Glomerular endothelial cell (primary cell): ENCODE measurements around the gene TEC. TPM values are rescaled to one million over a fixed set of nuclear protein-coding genes. Genes with fewer than 3 reads are reported as not detected.
"Not testable (repeated sequence)": the region's sequence is repeated elsewhere in the genome, so short reads cannot be mapped to it uniquely, and the experiment has no call there.

Experiments used
- DNase-seq: peaks from one replicate; pipeline ENCODE4 v3.0.0-alpha.2; 2011; ENCODE audit warnings: low read depth, low spot score; ENCODE audit errors: extremely low read depth
- total RNA-seq: library from RNA; depleted of rRNA; stranded (reverse); fragments of >200 nt; gene quantifications from 2 replicates; pipeline ENCODE4 v1.2.3, GENCODE V29; 2015

The TEC gene
- total RNA-seq, 1 donor from 2014 or later: 0.29 TPM

DNA sequence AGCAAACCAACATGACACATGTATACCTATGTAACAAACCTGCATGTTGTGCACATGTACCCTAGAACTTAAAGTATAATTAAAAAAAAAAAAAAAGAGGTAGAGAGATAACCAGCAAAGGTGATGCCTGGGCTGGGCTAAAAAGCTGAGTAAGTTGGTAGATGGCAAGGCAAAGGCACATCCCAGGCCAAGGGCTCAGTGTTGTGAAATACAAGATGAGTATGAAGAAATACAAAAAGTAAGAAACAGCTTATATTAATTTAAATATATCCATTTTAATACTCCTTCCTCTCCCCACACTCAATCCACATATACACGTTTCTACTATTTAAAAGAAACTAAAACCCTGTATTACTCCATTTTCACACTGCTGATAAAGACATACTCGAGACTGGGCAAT lies 25.8 kb downstream of the TEC start:
- DNase-seq: no peak

- no peak for DNase-seq
These were observed 26.2 kb downstream of the TEC start for GRCh38 chr4:48243429-48243828.

- no peak for DNase-seq
These were observed 27.0 kb downstream of the TEC start for GRCh38 chr4:48242511-48243195.

DNA sequence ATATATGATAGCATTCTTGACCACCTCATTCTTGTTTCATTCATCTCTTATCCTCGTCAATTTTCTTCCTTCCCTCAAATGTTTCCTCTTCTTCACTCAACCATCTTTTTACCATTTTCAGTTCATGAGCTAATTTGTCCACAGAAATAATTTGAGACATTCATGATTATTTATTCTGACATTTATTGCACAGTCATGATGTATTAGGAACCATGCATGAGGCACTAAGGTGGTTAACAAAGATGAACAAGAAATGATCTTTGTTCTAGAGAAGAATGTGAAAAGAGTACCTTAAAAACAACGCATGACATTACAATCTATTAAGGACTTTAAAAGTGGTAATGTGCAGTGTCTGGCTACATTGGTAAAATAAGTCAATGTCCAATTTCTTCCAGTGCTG lies 27.9 kb downstream of the TEC start:
- DNase-seq: no peak

DNA sequence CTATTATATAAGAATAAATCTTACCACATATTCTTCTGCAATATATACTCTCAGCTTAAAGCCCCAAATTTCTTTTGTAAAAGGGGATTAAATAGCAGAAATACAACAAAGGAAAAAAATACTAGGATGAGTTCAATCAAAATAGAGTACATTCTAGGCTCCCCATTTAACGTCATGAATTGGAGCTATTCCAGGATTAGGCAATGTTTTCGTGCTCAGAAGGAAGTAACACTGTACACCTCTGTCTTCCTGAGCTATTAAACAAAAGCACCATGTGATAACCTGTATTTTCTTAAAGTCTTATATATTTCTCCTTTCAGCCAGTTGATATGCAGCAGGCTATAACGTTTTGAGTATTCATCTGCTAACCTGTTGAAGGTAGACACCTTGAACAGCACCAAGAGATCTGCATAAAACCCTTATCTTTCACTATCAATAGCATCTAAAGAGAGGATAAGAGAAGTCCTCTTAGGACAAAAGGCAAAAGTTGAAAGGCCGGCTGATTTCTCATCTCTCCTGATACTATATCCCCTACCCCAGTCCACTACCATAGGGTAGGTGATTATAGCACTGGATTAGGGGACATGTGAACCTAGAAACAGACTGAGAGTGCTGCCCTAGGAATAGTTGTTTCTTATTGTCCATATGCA lies 31.5 kb downstream of the TEC start:
- peak; percentile 23 for DNase-seq

- DNase-seq: no peak
These were observed 34.6 kb downstream of the TEC start for GRCh38 chr4:48235050-48235449.

GRCh38 chr4:48234575-48234974 lies 35.1 kb downstream of the TEC start:
- no peak for DNase-seq

DNA sequence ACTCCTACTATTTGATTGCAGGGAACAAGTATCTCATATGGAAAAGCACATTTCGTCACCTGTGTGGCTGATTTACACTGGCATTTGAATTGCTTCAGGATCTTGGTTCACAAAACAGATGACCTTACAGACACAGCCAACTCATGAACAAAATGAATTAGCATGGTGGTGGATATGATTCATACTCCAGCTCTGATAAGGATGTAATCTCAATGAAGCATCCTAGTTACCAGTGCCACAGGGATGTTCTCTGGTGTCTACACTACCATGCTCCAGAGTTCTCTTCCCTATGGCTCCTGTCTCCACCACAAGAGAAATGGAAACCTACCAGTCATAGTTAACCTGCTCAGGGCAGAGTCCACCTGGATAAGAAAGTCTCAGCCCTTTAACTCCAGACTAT lies 40.7 kb downstream of the TEC start:
- DNase-seq: no peak

DNA sequence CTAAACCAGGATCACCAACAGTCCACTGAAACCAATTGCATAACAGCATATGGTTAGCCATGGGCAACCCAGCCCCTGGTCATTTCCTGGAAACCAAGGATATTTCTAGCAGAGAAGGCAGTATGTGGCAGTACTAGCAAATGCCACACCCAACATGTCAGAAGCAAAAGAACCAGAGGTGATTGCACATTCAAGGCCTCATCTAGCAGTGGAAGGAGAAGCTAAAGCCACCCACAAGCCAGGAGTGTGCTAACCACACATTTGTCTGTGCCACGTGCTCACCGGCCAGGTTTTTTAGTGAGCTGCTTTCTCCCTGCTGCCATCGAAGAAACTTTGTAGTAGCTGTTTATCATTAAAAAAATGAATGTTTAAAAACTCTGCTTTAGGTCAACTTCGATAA lies 42.0 kb downstream of the TEC start:
- no peak for DNase-seq

GRCh38 chr4:48226199-48226598 lies 43.4 kb downstream of the TEC start:
- DNase-seq: no peak

DNA sequence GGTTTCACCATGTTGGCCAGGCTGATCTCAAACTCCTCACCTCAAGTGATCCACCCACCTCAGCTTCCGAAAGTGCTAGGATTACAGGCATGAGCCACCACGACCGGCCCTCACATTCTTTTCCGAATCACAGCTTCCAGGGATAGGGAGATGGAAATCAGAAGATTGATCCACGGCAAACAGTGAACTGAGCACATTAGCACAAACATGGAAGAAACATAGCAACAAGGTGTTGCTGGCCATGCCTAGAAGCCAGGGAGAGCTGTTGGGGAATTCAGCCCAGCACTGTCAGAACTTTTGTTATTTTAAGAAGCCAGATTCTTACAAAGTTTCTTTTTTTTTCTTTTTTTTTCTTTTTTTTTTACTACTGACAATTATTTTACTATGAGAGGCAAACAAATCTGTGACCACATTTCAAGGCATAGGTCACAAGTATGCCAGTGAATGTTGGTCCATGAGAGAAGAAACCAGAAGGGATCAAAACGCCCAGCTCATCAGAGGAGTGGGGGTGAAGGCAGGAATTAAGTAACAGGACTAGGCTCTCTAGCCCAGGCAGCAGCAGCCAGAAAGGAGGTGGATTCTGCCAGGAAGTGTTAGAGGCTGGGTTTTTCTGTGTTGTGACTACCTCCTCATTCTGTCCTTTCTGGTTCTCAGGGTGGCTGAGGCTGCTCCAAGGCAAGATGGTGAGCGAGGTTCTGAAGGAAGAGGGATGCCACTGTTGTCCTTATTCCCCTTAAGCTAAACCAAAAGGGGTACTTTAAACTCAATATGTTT lies 44.1 kb downstream of the TEC start:
- no peak for DNase-seq

DNA sequence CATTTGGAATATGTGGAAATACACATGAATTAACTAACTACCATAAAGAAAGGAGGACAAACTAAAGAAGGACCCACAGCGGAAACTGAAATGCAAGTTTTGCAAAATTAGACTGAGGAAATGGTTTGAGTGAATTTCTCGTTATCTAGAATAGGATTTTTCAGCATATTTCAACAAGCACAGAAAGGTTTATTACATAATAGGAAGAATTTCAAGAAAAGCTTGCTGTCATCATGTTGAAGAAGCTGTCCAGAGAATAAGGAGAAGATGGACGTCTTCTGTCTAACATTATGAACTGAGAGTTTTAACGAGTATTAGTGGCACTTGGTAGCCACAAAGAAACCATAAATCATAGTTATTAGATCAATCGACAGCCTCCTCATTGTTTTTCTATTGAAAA lies 45.0 kb downstream of the TEC start:
- DNase-seq: no peak

DNA sequence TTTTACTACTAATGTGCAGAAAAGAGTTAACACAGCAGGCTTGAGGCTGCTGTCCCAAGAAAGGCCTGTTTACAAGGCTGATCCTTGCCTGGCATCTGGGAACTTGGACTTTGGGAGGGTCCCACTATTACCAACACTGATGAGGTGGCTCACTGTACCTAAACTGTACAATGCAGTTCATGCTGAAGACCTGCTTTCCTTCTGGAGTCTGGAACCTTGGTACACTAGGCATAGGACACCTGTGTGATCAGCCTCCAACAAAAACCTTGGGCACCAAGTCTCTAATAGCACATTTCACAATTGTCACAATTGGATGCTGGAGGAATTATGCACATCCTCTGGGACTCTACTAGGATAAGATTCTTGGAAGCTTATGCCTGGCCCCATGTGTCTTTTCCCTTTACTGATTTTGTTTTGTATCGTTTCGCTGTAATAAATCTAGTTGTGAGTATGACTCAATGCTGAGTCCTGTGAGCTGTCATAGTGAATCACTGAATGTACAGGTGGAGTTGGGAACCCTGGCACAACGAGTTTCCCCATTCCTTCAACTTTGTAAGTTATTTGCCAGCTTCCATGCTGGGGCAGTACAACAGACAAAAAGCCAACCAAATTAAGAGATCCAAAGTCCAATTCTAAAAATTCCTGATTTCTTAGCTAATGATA lies 45.9 kb downstream of the TEC start:
- DNase-seq: no peak

DNA sequence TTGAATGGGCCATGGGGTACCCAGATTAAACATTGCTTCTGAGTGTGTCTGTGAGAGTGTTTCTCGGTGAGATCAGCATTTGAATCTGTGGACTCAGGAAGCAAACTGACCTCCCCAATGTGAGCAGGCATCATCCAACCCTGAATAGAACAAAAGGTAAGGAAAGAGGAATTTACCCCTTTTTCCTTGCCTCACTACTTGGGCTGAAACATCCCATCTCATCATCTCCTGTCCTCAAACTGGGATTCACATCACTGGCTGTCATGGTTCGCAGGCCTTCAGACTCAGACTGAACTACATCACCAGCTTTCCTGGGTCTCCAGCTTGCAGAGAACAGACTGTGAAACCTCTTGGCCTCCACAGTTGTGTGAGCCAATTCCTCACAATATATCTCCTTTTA lies 47.1 kb downstream of the TEC start:
- no peak for DNase-seq

DNA sequence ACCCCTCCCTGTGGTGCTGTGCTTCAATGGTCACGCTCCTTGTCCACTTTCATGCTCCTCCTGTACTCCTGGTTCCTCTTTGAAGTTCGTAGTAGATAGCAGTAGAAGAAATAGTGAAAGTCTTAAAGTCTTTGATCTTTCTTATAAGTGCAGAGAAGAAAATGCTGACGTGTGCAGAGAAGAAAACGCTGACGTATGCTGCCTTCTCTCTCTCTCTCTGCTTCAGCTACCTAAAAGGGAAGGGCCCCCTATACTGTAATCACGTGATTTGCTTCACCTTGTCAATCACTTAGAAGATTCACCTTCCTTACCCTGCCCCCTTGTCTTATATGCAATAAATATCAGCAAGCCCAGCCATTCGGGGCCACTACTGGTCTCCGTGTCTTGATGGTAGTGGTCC lies 50.2 kb downstream of the TEC start:
- DNase-seq: not testable (repeated sequence)

GRCh38 chr4:48216563-48216962 lies 53.1 kb downstream of the TEC start:
- no peak for DNase-seq

DNA sequence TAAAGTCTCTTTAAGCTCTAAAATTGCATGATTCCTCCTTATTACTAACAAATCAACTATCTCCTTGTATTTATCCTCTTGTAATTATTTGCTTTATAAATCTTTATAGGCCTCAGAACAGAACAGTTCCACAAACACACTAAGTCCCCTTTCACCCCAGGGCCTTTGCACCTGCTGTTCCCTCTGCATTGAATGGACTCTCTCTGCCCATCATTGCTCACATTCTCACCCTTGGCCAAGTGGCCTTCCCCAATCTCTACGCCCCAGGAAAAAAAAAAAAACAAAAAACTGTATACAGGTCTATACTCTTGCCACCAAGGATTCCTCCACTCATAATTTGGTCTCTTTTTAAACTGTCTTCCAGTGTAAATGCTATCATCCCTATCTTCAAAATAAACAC lies 53.7 kb downstream of the TEC start:
- DNase-seq: no peak

DNA sequence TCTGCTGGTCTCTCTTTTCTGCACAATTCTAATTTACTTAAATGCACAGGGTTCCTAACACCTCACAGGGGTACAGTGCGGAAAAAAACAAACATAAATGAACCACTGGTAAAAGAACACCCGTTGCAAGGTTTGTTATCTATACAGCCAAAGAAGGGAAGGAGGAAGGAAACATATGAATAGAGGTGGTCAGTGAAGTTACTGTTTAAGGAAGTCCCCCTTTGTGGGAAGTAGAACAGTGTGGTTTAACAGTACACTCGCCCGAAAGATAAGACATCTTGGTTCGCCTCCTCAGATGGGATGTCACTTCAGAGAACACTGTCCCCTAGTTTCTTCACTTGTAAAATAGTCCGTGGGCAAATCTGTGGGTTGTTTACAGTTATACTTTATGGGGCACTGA lies 57.5 kb downstream of the TEC start:
- DNase-seq: no peak

GRCh38 chr4:48210966-48211328 lies 58.7 kb downstream of the TEC start:
- DNase-seq: no peak

DNA sequence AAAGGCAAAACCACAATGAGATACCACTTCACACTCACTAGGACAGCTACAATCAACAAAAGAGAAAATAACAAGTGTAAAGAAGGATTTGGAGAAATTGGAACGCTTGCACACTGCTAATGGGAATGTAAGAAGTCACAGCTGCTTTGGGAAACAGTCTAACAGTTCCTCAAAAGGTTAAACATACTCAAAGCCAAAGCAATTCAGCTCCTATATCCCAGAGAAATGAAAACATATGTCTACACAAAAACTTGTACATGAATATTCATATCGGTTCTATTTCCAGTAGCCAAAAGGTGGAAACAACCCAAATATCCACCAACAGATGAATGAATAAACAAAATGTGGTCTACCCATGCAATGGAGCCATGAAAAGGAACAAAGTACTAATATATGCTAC lies 64.0 kb downstream of the TEC start:
- DNase-seq: no peak

- no peak for DNase-seq
These were observed 64.5 kb downstream of the TEC start for GRCh38 chr4:48205107-48205506.

- DNase-seq: no peak
These were observed 65.8 kb downstream of the TEC start for GRCh38 chr4:48203819-48204218.
